Measurements from ENCODE around the gene DDX5.

The DDX5 gene

GRCh38 chr17:64506201-64506575, at the start of gene DDX5:
Gene DDX5, minus strand, starts transcription at chr17:64506289. Its CDS starts 170 bp downstream, at chr17:64506119.
- DNase-seq (ENCODE audit: low read depth): peak; percentile 95

- no peak for DNase-seq (ENCODE audit: low read depth)
Measured at GRCh38 chr17:64555281-64555680, 49.2 kb upstream of the DDX5 start.

GRCh38 chr17:64554028-64554637, 48.0 kb upstream of the DDX5 start:
- no peak for DNase-seq (ENCODE audit: low read depth)

GRCh38 chr17:64551461-64551860, 45.4 kb upstream of the DDX5 start:
- no peak for DNase-seq (ENCODE audit: low read depth)

- no peak for DNase-seq (ENCODE audit: low read depth)
Measured at GRCh38 chr17:64547319-64547718, 41.2 kb upstream of the DDX5 start.

- DNase-seq (ENCODE audit: low read depth): no peak
Measured at GRCh38 chr17:64546716-64547115, 40.6 kb upstream of the DDX5 start.

GRCh38 chr17:64544742-64545141, 38.7 kb upstream of the DDX5 start:
- DNase-seq (ENCODE audit: low read depth): no peak

GRCh38 chr17:64540118-64540776, 34.2 kb upstream of the DDX5 start:
- DNase-seq (ENCODE audit: low read depth): no peak

GRCh38 chr17:64538508-64539130, 32.5 kb upstream of the DDX5 start:
- DNase-seq (ENCODE audit: low read depth): no peak

GRCh38 chr17:64537488-64537887, 31.4 kb upstream of the DDX5 start:
- DNase-seq (ENCODE audit: low read depth): no peak

GRCh38 chr17:64536913-64537312, 30.8 kb upstream of the DDX5 start:
- no peak for DNase-seq (ENCODE audit: low read depth)

- DNase-seq (ENCODE audit: low read depth): no peak
Measured at GRCh38 chr17:64535357-64535756, 29.3 kb upstream of the DDX5 start.

- DNase-seq (ENCODE audit: low read depth): no peak
Measured at GRCh38 chr17:64534187-64534586, 28.1 kb upstream of the DDX5 start.

GRCh38 chr17:64533784-64534183, 27.7 kb upstream of the DDX5 start:
- DNase-seq (ENCODE audit: low read depth): no peak

- no peak for DNase-seq (ENCODE audit: low read depth)
Measured at GRCh38 chr17:64532409-64532808, 26.3 kb upstream of the DDX5 start.

- no peak for DNase-seq (ENCODE audit: low read depth)
Measured at GRCh38 chr17:64531955-64532371, 25.9 kb upstream of the DDX5 start.

- DNase-seq (ENCODE audit: low read depth): no peak
Measured at GRCh38 chr17:64529221-64529620, 23.1 kb upstream of the DDX5 start.

- no peak for DNase-seq (ENCODE audit: low read depth)
Measured at GRCh38 chr17:64527914-64528313, 21.8 kb upstream of the DDX5 start.

GRCh38 chr17:64520359-64520758, 14.3 kb upstream of the DDX5 start:
- no peak for DNase-seq (ENCODE audit: low read depth)

- no peak for DNase-seq (ENCODE audit: low read depth)
Measured at GRCh38 chr17:64519601-64520000, 13.5 kb upstream of the DDX5 start.

- no peak for DNase-seq (ENCODE audit: low read depth)
Measured at GRCh38 chr17:64515829-64516228, 9.7 kb upstream of the DDX5 start.

GRCh38 chr17:64515419-64515818, 9.3 kb upstream of the DDX5 start:
- DNase-seq (ENCODE audit: low read depth): no peak

GRCh38 chr17:64509179-64509578, 3.1 kb upstream of the DDX5 start:
- no peak for DNase-seq (ENCODE audit: low read depth)

GRCh38 chr17:64508683-64509082, 2.6 kb upstream of the DDX5 start:
- DNase-seq (ENCODE audit: low read depth): no peak
